HepG2 (cell line): ENCODE results near the gene CDHR5. TPM values are rescaled to one million over a fixed set of nuclear protein-coding genes. Genes with fewer than 3 reads are reported as not detected.
A peak's percentile ranks its signal among the peaks of the same experiment; 100 is the strongest.

Experiments
- IKZF1 ChIP-seq: fragments of 450-650 bp; IDR thresholded peaks from 2 replicates; pipeline ENCODE4 v1.7.1; 2016
- RARA ChIP-seq: IDR thresholded peaks from 2 replicates; pipeline ENCODE4 v1.6.1; 2016; ENCODE audit warnings: missing genetic modification reagents, missing compliant biosample characterization
- RBM22 ChIP-seq: fragments of 200-400 bp; formaldehyde crosslinking; optimal IDR thresholded peaks from 2 replicates; pipeline ENCODE3; 2017; ENCODE audit warnings: mild to moderate bottlenecking, low read length, moderate library complexity
- SRSF1 ChIP-seq: fragments of 200-400 bp; formaldehyde crosslinking; optimal IDR thresholded peaks from 2 replicates; pipeline ENCODE3; 2017; ENCODE audit warnings: mild to moderate bottlenecking, low read depth, low read length, moderate library complexity
- ZNF337 ChIP-seq: sonication (generic); formaldehyde crosslinking; IDR thresholded peaks from 2 replicates; pipeline ENCODE4 v1.5.1; 2020; ENCODE audit warnings: missing genetic modification reagents, low read depth, mild to moderate bottlenecking, borderline replicate concordance
- ZNF451 ChIP-seq: sonication (generic); formaldehyde crosslinking; IDR thresholded peaks from 2 replicates; pipeline ENCODE4 v1.5.0; 2020; ENCODE audit warnings: mild to moderate bottlenecking, missing genetic modification reagents
- ZSCAN22 ChIP-seq: sonication (generic); formaldehyde crosslinking; IDR thresholded peaks from 2 replicates; pipeline ENCODE4 v1.4.0; 2020; ENCODE audit warnings: mild to moderate bottlenecking, missing genetic modification reagents
- polyA plus RNA-seq, 8 experiments: library from polyadenylated mRNA; depleted of rRNA in 3 of 8; stranded (reverse) in 7 of 8; unstranded in 1 of 8; fragments of >200 nt; fragmentation: Illumina TruSeq in 4 of 8; extraction: Trizol in 4 of 8; gene quantifications; 2 replicates each; pipeline versions ENCODE4 v1.2.1 to v1.2.3, GENCODE V29; 2011 to 2016; ENCODE audit warnings: low read depth in 4 of 8, missing spikeins in 1 of 8, mixed read lengths in 1 of 8; ENCODE audit not compliant: insufficient read depth in 1 of 8
- total RNA-seq, 5 experiments: library from RNA; depleted of rRNA; stranded (reverse); fragments of >200 nt; fragmentation: Illumina TruSeq; extraction: Trizol; gene quantifications; 2 replicates each; pipeline ENCODE4 v1.2.3, GENCODE V29; 2016; ENCODE audit warnings: low read depth in 1 of 5
- TF ChIP-seq, protein P1 (sequence below): sonication (generic); formaldehyde crosslinking; IDR thresholded peaks from 2 replicates; pipeline ENCODE4 v1.5.0; 2020; ENCODE audit warnings: mild to moderate bottlenecking, missing genetic modification reagents
- TF ChIP-seq, protein P2 (sequence below): sonication (generic); formaldehyde crosslinking; IDR thresholded peaks from 2 replicates; pipeline ENCODE4 v1.9.0; 2022; ENCODE audit warnings: missing genetic modification reagents, mild to moderate bottlenecking, borderline replicate concordance

CDHR5 gene
- total and polyA plus RNA-seq, 2 of the 13 experiments (the other 11 are each of a cell fraction or from before 2014, with no cell fraction given) = 0.46 to 0.71 TPM

DNA sequence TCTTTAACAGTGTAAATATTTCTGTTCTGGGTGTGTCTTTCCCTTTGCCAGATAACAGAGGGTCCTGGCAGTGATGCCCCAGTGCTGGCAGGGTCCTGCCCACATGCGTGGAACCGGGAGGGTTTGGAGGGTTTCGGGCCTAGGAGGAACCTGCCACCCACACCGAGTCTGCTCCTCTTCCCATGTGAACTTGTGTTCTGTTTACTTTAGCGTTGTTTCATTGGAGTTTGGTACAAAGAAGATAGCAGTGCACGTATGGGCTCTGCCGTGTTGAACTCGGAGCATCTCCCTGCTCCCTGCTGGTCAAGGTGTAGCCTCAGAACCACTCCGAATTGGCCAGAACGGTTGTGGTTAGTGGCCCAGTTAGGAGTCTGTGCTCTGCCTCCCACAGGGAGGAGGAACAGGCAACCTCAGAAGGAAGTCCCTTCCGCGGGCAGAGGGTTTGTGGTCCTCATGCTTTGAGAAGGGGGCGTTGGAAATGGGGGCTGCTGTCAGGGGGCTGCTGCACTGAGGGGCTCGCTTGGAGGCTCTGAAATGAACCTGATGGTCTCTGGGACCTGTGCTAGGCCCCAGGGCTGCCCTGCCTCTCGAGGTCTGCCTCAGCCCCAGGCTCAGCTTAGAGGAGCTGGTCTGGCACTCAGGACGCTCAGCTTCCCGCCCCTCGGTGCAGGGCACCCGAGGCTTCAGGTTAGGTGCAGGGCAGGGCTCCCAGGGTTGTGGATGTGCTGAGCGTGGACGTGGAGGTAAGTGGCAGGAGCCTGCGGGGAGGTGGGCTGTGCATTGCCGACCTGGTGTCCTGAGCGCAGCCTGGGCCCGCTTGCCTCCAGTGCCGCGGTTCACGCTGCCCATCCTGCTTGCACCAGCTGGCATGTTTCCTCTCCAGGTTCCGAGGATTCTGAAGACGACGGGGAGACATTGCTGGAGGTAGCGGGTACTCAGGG, 38.1 kb downstream of the CDHR5 start (continued):
- TF ChIP-seq, protein P1, sequence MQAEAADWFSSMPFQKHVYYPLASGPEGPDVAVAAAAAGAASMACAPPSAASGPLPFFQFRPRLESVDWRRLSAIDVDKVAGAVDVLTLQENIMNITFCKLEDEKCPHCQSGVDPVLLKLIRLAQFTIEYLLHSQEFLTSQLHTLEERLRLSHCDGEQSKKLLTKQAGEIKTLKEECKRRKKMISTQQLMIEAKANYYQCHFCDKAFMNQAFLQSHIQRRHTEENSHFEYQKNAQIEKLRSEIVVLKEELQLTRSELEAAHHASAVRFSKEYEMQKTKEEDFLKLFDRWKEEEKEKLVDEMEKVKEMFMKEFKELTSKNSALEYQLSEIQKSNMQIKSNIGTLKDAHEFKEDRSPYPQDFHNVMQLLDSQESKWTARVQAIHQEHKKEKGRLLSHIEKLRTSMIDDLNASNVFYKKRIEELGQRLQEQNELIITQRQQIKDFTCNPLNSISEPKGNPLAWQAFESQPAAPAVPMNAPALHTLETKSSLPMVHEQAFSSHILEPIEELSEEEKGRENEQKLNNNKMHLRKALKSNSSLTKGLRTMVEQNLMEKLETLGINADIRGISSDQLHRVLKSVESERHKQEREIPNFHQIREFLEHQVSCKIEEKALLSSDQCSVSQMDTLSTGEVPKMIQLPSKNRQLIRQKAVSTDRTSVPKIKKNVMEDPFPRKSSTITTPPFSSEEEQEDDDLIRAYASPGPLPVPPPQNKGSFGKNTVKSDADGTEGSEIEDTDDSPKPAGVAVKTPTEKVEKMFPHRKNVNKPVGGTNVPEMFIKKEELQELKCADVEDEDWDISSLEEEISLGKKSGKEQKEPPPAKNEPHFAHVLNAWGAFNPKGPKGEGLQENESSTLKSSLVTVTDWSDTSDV (CRISPR knock-in tag) = no peak
- TF ChIP-seq ZSCAN22 (no peak), SRSF1 (no peak), RARA (peak; percentile 24; the same call in 1 of the 2 replicates), RBM22 (peak; percentile 43), ZNF451 (CRISPR knock-in tag) (no peak), IKZF1 (no peak), ZNF337 (CRISPR knock-in tag) (no peak)
- TF ChIP-seq, protein P2, sequence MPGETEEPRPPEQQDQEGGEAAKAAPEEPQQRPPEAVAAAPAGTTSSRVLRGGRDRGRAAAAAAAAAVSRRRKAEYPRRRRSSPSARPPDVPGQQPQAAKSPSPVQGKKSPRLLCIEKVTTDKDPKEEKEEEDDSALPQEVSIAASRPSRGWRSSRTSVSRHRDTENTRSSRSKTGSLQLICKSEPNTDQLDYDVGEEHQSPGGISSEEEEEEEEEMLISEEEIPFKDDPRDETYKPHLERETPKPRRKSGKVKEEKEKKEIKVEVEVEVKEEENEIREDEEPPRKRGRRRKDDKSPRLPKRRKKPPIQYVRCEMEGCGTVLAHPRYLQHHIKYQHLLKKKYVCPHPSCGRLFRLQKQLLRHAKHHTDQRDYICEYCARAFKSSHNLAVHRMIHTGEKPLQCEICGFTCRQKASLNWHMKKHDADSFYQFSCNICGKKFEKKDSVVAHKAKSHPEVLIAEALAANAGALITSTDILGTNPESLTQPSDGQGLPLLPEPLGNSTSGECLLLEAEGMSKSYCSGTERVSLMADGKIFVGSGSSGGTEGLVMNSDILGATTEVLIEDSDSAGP (CRISPR knock-in tag) = 0 out of 2 replicates have a peak, but pooled peaks have one; percentile 9
